ENCODE measurements around the gene ZBTB34.

ZBTB34 gene

GRCh38 chr9:126856326-126856877, 4.0 kb upstream of the ZBTB34 start:
- no peak for TF ChIP-seq CREB1 (IDR thresholded peaks at IDR 0.05; ENCODE audit: low read depth)
- 0 out of 2 replicates have a peak, but pooled peaks have one; percentile 17 for TF ChIP-seq TCF12 (IDR thresholded peaks at IDR 0.05; ENCODE audit: low read depth)

- TF ChIP-seq REST (IDR thresholded peaks at IDR 0.05; ENCODE audit: low read depth) = no peak
- TF ChIP-seq NFIC (IDR thresholded peaks at IDR 0.05) = peak; percentile 59; the same call in 1 of the 2 replicates
These were observed 3.0 kb upstream of the ZBTB34 start for GRCh38 chr9:126857261-126857960.

- no peak for TF ChIP-seq EP300 (IDR thresholded peaks at IDR 0.05; ENCODE audit: borderline replicate concordance)
- TF ChIP-seq TAF1 (IDR thresholded peaks at IDR 0.05; ENCODE audit: low read depth) = no peak
- no peak for TF ChIP-seq EGR1 (IDR thresholded peaks at IDR 0.05)
- no peak for TF ChIP-seq ZBTB7A (IDR thresholded peaks at IDR 0.05; ENCODE audit: low read depth)
- TF ChIP-seq FOXM1 (IDR thresholded peaks at IDR 0.05; ENCODE audit: borderline replicate concordance, low read depth) = no peak
- no peak for TF ChIP-seq NFIC (IDR thresholded peaks at IDR 0.05)
- TF ChIP-seq CREB1 (IDR thresholded peaks at IDR 0.05; ENCODE audit: low read depth) = no peak
- no peak for TF ChIP-seq REST (IDR thresholded peaks at IDR 0.05; ENCODE audit: low read depth)
- TF ChIP-seq USF1 (IDR thresholded peaks at IDR 0.05) = no peak
- TF ChIP-seq MAX (IDR thresholded peaks at IDR 0.05) = no peak
- no peak for TF ChIP-seq CEBPB (IDR thresholded peaks at IDR 0.05)
- TF ChIP-seq RAD21 (IDR thresholded peaks at IDR 0.05; ENCODE audit: low read depth) = no peak
- TF ChIP-seq YY1 (IDR thresholded peaks at IDR 0.05; ENCODE audit: low read depth) = no peak
- no peak for TF ChIP-seq TEAD4 (IDR thresholded peaks at IDR 0.05)
- no peak for TF ChIP-seq TCF12 (IDR thresholded peaks at IDR 0.05; ENCODE audit: low read depth)
These were observed 1.3 kb upstream of the ZBTB34 start for GRCh38 chr9:126859111-126859510.

- TF ChIP-seq NFIC (IDR thresholded peaks at IDR 0.05) = no peak
- TF ChIP-seq TCF12 (IDR thresholded peaks at IDR 0.05; ENCODE audit: low read depth) = 0 out of 2 replicates have a peak, but pooled peaks have one; percentile 7
- no peak for TF ChIP-seq USF1 (IDR thresholded peaks at IDR 0.05)
- TF ChIP-seq YY1 (IDR thresholded peaks at IDR 0.05; ENCODE audit: low read depth) = 0 out of 2 replicates have a peak, but pooled peaks have one; percentile 26
- TF ChIP-seq ZBTB7A (IDR thresholded peaks at IDR 0.05; ENCODE audit: low read depth) = peak; percentile 28; the same call in 1 of the 2 replicates
- TF ChIP-seq FOXM1 (IDR thresholded peaks at IDR 0.05; ENCODE audit: borderline replicate concordance, low read depth) = no peak
These were observed 473 bp downstream of the ZBTB34 start for GRCh38 chr9:126860757-126861466.

GRCh38 chr9:126861707-126862103, 1.3 kb downstream of the ZBTB34 start:
- no peak for TF ChIP-seq REST (IDR thresholded peaks at IDR 0.05; ENCODE audit: low read depth)
- TF ChIP-seq YY1 (IDR thresholded peaks at IDR 0.05; ENCODE audit: low read depth) = no peak
- no peak for TF ChIP-seq USF1 (IDR thresholded peaks at IDR 0.05)
- no peak for TF ChIP-seq RAD21 (IDR thresholded peaks at IDR 0.05; ENCODE audit: low read depth)
- TF ChIP-seq TEAD4 (IDR thresholded peaks at IDR 0.05) = no peak
- no peak for TF ChIP-seq EP300 (IDR thresholded peaks at IDR 0.05; ENCODE audit: borderline replicate concordance)
- no peak for TF ChIP-seq CREB1 (IDR thresholded peaks at IDR 0.05; ENCODE audit: low read depth)
- TF ChIP-seq EGR1 (IDR thresholded peaks at IDR 0.05) = no peak
- TF ChIP-seq NFIC (IDR thresholded peaks at IDR 0.05) = no peak
- TF ChIP-seq TAF1 (IDR thresholded peaks at IDR 0.05; ENCODE audit: low read depth) = no peak
- TF ChIP-seq MAX (IDR thresholded peaks at IDR 0.05) = no peak
- no peak for TF ChIP-seq ZBTB7A (IDR thresholded peaks at IDR 0.05; ENCODE audit: low read depth)
- TF ChIP-seq TCF12 (IDR thresholded peaks at IDR 0.05; ENCODE audit: low read depth) = no peak
- TF ChIP-seq FOXM1 (IDR thresholded peaks at IDR 0.05; ENCODE audit: borderline replicate concordance, low read depth) = no peak
- no peak for TF ChIP-seq CEBPB (IDR thresholded peaks at IDR 0.05)
